ENCODE measurements around the gene PARP3. TPM values are rescaled to one million over a fixed set of nuclear protein-coding genes. Genes with fewer than 3 reads are reported as not detected.
A peak's percentile ranks its signal among the peaks of the same experiment; 100 is the strongest.
"Not testable (repeated sequence)": the region's sequence is repeated elsewhere in the genome, so short reads cannot be mapped to it uniquely, and the experiment has no call there.

PARP3 gene
- 17.0 and 17.5 TPM in 2 replicates for total RNA-seq

DNA sequence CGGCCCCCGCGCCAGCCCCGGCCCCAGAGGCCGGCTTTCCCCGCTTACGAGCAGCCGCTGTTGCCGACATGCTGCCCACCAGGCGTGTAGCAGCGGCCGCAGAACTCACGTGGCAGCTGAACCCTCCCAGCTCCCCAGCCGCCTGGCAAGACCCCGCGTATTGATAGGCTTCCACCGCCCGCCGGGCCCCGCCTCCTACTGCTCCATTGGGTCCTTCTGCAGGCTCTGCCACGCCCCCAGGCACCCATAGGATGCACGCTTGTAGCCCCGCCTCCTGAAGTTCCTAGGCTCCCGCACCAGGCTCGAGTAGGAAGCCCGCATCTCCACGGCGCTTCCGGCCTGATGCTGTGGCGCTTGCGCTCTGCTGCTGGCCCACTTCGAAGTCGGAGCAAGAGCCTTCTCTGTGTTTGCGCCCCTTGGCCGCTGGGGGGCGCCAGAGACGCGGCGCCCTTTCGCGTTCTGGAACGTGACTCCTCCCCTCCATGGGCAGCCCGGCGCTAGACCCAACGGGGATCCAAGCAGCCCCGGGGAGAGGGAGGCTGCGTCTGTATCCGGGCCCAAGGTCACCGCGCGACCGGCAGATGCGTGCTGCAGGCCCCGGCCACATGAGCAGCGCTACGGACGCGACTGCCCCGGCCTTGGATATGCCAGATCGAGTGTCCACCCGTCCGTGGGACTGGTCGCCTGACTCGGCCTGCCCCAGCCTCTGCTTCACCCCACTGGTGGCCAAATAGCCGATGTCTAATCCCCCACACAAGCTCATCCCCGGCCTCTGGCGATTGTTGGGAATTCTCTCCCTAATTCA is at the start of gene PARP3, which contains the start of gene RRP9:
PARP3 (plus strand) TSS at position 566 of the 805 bp plus-strand sequence. CDS start 993 bp downstream, outside the sequence.
RRP9 (minus strand) TSS at position 107 of the 805 bp plus-strand sequence; CDS start at position 70, 37 bp downstream.
- H3K27me3 Mint-ChIP-seq: no peaks in the 10 kb centered on the region
- H3K27ac Mint-ChIP-seq: peak within 1 kb of the TSS; percentile 91
- intact Hi-C loops (cut with micrococcal nuclease): loop anchor here (1.0 to 5.0 kb wide), 11 partner anchors 26 to 440 kb away; partner anchors contain the start of genes ABHD14B, ACY1, DCAF1 and POC1A
- peaks cover 26% of the 10 kb centered on the region for H3K4me1 Mint-ChIP-seq
- H3K9me3 Mint-ChIP-seq: no peaks in the 10 kb centered on the region
- peak within 1 kb of the TSS; percentile 85 for H3K4me3 Mint-ChIP-seq
- peaks cover 26% of the 10 kb centered on the region for H3K36me3 Mint-ChIP-seq (ENCODE audit: low read depth)
- peak; percentile 100 for DNase-seq

DNA sequence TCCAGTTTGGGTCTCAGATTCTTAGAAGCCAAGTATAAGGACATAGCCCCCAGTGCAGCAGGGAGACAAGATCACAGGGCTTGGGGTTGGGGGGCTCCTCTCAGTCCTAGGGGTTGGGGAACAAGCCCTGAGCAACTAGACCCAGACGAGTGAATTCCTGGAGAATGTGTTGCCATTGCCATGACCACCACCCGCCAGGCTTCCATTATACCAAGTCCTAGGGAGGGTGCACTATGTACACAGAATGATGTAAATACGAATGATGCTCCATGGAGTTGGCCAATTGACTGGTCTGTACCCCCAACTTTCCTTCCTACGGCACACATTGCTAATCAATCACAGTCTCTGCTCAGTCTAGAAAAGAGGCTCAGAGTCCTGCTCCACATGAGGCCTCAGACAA is 47.8 kb upstream of the PARP3 start:
- intact Hi-C loops (cut with micrococcal nuclease): no loop called here
- DNase-seq: no peak
- H3K4me1 Mint-ChIP-seq: peaks cover 7% of the 10 kb centered on the region
- H3K4me3 Mint-ChIP-seq: no peak overlapping the region
- no peak overlapping the region for H3K27ac Mint-ChIP-seq
- H3K9me3 Mint-ChIP-seq: no peaks in the 10 kb centered on the region
- no peaks in the 10 kb centered on the region for H3K36me3 Mint-ChIP-seq (ENCODE audit: low read depth)
- H3K27me3 Mint-ChIP-seq: peaks cover 30% of the 10 kb centered on the region

DNA sequence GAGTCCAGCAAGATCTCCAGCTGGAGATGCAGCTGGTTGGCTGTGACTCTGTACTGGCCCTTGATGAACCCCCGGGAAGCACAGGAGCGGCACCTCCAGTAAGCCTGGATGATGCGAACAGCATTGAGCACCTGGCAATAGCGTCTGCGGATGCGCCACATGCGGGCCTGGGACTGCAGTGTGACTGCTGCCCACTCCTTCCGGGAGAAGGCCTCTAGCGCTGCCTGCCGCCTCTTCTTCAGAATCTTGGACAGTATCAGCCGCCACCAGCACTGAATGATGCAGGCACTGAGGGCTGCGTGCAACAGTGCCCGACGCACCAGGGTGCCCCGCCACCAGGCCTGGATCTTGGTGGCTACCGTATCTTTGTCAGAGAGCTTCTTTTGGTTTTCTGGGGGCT is 47.2 kb upstream of the PARP3 start:
- H3K27ac Mint-ChIP-seq: no peak overlapping the region
- intact Hi-C loops (cut with micrococcal nuclease): no loop called here
- no peaks in the 10 kb centered on the region for H3K9me3 Mint-ChIP-seq
- no peak for DNase-seq
- H3K4me3 Mint-ChIP-seq: no peak overlapping the region
- peaks cover 7% of the 10 kb centered on the region for H3K4me1 Mint-ChIP-seq
- H3K36me3 Mint-ChIP-seq (ENCODE audit: low read depth): no peaks in the 10 kb centered on the region
- H3K27me3 Mint-ChIP-seq: peaks cover 31% of the 10 kb centered on the region

DNA sequence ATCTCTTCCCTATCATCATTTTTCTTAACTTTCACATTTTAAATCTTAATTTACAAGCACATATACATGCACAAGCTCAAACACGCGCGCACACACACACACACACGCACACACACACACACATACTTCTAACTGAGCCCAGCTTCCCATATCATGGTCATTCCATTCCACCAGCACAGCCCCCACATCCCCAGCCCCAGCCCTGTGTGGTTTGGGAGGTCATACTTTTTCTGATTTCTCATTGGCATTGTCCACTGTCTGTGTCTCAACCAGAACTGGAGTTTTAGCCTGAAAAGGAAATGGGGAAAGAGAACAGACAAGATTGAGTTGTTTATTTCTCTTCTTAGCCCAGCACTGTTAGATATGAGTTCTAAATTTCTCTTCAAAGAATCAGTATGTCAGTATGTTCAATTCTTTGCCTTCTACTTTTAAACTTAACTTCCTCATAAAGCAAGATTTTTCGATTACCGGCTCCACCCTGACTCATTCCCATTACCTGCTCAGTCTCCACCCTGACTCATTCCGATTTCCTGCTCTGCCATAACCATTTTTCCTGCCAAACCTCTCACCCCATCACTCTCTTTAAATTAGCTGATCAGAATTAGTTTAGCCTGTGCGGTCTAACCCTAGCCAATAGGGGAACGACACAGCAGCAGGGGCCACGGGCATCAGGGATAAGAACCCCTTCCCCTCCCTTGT is 45.4 kb upstream of the PARP3 start:
- no peaks in the 10 kb centered on the region for H3K9me3 Mint-ChIP-seq
- H3K27me3 Mint-ChIP-seq: peaks cover 34% of the 10 kb centered on the region
- H3K4me1 Mint-ChIP-seq: peaks cover 3% of the 10 kb centered on the region
- no peak overlapping the region for H3K4me3 Mint-ChIP-seq
- intact Hi-C loops (cut with micrococcal nuclease): no loop called here
- H3K27ac Mint-ChIP-seq: no peak overlapping the region
- no peak for DNase-seq
- no peaks in the 10 kb centered on the region for H3K36me3 Mint-ChIP-seq (ENCODE audit: low read depth)

DNA sequence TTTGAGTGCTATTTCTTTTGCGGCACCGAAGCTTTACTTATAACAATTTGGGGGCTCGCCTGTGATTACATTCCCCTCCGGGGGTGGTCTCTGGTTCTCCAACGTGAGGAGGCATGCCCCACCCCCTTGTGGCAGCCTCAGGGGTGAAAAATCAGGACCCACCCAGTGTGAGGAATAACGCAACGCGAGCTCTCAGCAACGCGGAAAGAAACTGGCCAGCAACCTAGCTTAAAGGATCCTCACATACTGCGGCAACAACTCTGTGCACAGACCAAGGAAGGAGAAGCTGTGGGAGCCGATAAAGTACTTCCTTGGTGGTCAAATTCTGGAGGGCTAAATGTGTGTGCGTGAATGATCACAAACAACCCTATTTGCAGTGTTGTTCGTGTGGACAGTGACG is 44.8 kb upstream of the PARP3 start:
- H3K9me3 Mint-ChIP-seq: no peaks in the 10 kb centered on the region
- no peak overlapping the region for H3K27ac Mint-ChIP-seq
- no peaks in the 10 kb centered on the region for H3K36me3 Mint-ChIP-seq (ENCODE audit: low read depth)
- H3K27me3 Mint-ChIP-seq: peaks cover 34% of the 10 kb centered on the region
- H3K4me1 Mint-ChIP-seq: no peaks in the 10 kb centered on the region
- no peak for DNase-seq
- H3K4me3 Mint-ChIP-seq: no peak overlapping the region
- intact Hi-C loops (cut with micrococcal nuclease): no loop called here

DNA sequence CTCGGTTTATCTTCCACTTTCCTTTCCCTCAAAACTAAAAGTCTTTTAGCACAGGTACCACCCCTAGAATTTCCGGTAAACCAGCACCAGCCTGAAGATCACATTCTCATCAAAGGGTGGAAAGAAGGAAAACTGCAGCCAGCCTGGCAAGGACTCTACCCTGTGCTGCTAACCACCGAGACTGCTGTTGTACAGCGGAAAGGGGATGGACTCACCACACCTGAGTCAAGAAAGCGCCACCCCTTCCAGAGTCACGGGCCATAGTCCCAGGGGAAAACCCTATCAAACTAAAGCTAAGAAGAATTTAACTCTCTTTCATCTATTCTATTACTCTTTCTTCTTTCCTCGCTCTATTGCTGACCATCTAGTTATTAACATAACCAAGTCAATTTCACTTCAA is 42.1 kb upstream of the PARP3 start:
- H3K9me3 Mint-ChIP-seq; H3K27ac Mint-ChIP-seq; DNase-seq; intact Hi-C loops (cut with micrococcal nuclease); H3K4me3 Mint-ChIP-seq; H3K4me1 Mint-ChIP-seq; H3K36me3 Mint-ChIP-seq (ENCODE audit: low read depth): not testable (repeated sequence)
- H3K27me3 Mint-ChIP-seq: peaks cover 34% of the 10 kb centered on the region

DNA sequence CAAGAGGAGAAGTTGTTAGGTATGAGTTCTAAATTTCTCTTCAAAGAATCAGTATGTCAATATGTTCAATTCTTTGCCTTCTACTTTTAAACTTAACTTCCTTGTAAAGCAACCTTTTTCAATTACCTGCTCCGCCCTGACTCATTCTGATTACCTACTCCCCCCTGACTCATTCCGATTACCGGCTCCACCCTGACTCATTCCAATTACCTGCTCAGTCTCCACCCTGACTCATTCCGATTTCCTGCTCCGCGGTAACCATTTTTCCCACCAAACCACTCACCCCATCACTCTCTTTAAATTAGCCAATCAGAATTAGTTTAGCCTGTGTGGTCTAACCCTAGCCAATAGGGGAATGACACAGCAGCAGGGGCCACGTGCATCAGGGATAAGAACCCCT is 39.8 kb upstream of the PARP3 start:
- DNase-seq; H3K36me3 Mint-ChIP-seq (ENCODE audit: low read depth); intact Hi-C loops (cut with micrococcal nuclease); H3K27ac Mint-ChIP-seq; H3K4me3 Mint-ChIP-seq; H3K9me3 Mint-ChIP-seq; H3K4me1 Mint-ChIP-seq: not testable (repeated sequence)
- H3K27me3 Mint-ChIP-seq: peaks cover 21% of the 10 kb centered on the region

DNA sequence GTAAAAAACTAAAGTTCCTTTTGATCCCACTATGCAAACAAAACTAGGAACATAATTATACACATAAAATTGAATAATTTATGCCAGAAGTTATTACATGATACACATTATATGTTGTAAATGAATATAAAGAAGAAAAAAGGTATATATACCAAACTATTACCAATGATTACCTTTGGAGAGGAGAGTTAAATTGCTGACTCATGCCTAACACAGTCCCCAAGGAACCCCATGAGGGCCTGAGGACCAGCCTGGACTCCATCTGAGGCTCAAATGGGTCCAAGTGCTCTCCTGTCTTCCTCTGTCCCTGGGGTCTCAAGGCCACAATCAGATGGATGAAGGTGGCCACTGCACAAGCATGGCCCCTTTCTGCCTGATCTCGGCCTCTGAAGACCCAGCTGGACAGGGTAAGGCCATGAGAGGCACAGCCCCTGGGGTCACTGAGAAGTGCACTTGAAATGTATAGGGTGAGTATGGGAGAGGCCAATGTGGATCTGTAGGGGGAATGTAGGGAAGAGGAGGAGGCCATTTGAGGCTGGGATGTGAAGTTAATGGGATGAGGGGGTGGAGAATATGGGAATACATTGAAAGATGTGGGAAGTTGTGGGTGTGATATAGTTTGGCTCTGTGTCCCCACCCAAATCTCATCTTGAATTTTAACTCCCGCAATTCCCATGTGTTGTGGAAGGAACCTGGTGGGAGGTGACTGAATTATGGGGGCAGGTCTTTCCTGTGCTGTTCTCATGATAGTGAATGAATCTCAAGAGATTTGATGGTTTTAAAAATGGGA is 37.9 kb upstream of the PARP3 start:
- peaks cover 10% of the 10 kb centered on the region for H3K9me3 Mint-ChIP-seq
- H3K4me1 Mint-ChIP-seq: no peaks in the 10 kb centered on the region
- DNase-seq: no peak
- H3K27me3 Mint-ChIP-seq: peaks cover 9% of the 10 kb centered on the region
- H3K4me3 Mint-ChIP-seq: no peak overlapping the region
- intact Hi-C loops (cut with micrococcal nuclease): no loop called here
- no peak overlapping the region for H3K27ac Mint-ChIP-seq
- H3K36me3 Mint-ChIP-seq (ENCODE audit: low read depth): no peaks in the 10 kb centered on the region

DNA sequence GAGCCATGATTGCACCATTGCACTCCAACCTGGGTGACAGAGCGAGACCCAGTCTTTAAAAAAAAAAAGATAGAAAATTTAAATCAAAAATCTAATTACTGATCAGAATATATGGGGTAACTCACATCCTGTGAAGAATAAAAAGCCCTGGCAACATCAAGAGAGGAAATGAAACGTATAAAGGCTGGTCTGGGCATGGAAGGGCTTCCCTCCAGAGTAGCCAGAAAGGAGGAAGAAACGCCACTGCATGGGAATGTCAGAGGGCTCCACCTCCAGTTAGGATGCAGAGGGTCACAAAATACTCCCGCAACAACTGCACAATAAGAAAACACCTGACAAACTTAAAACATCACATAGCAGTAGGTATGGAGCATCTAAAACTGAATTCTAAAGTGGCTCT is 34.1 kb upstream of the PARP3 start:
- H3K4me1 Mint-ChIP-seq: no peaks in the 10 kb centered on the region
- H3K4me3 Mint-ChIP-seq: no peak overlapping the region
- no peaks in the 10 kb centered on the region for H3K27me3 Mint-ChIP-seq
- intact Hi-C loops (cut with micrococcal nuclease): no loop called here
- no peak overlapping the region for H3K27ac Mint-ChIP-seq
- DNase-seq: no peak
- H3K36me3 Mint-ChIP-seq (ENCODE audit: low read depth): no peaks in the 10 kb centered on the region
- peaks cover 10% of the 10 kb centered on the region for H3K9me3 Mint-ChIP-seq

DNA sequence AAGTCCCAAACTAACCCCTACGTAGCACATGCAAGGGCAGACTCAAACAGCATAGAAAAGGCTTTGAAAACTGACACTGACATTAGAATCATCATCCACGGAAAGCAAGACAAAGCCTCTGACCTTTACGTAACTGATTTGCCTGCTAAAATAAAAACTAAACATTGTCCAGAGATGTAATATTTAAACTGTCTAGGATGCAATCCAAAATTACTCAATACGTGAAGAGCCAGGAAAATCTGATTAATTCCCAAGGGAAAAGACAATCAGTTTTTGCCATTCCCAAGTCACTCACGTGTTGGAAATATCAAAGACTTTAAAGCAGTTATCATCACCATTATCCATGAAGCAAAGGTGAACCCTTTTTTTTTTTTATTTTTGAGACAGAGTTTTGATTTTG is 25.7 kb upstream of the PARP3 start:
- Mint-ChIP-seq H3K4me3 (no peak overlapping the region), H3K4me1 (no peaks in the 10 kb centered on the region), H3K36me3 (ENCODE audit: low read depth) (no peaks in the 10 kb centered on the region), H3K27me3 (peaks cover 14% of the 10 kb centered on the region), H3K9me3 (no peaks in the 10 kb centered on the region), H3K27ac (no peak overlapping the region)
- DNase-seq: no peak
- intact Hi-C loops (cut with micrococcal nuclease): no loop called here

DNA sequence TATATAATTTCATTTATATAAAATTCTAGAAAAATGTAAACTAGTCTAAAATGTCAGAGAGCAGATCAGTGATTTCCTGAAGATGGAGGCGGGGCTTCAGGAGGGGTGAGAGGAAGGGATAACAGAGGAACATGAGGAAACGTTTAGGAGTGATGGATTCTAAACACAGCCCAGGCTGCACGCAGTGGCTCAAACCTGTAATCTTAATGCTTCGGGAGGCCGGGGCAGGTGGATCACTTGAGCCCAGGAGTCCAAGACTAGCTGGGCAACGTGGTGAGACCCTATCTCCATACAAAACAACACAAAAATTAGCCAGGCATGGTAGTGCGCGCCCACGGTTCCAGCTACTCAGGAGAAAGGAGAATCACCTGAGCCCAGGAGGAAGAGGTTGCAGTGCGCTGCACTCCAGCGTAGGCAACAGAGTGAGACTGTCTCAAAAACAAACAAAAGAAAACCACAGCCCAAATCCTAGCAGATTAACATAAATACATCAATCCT is 21.0 kb upstream of the PARP3 start:
- Mint-ChIP-seq H3K9me3 (no peaks in the 10 kb centered on the region), H3K36me3 (ENCODE audit: low read depth) (no peaks in the 10 kb centered on the region), H3K27ac (no peak overlapping the region), H3K27me3 (peaks cover 15% of the 10 kb centered on the region), H3K4me3 (no peak overlapping the region), H3K4me1 (no peaks in the 10 kb centered on the region)
- intact Hi-C loops (cut with micrococcal nuclease): no loop called here
- no peak for DNase-seq

DNA sequence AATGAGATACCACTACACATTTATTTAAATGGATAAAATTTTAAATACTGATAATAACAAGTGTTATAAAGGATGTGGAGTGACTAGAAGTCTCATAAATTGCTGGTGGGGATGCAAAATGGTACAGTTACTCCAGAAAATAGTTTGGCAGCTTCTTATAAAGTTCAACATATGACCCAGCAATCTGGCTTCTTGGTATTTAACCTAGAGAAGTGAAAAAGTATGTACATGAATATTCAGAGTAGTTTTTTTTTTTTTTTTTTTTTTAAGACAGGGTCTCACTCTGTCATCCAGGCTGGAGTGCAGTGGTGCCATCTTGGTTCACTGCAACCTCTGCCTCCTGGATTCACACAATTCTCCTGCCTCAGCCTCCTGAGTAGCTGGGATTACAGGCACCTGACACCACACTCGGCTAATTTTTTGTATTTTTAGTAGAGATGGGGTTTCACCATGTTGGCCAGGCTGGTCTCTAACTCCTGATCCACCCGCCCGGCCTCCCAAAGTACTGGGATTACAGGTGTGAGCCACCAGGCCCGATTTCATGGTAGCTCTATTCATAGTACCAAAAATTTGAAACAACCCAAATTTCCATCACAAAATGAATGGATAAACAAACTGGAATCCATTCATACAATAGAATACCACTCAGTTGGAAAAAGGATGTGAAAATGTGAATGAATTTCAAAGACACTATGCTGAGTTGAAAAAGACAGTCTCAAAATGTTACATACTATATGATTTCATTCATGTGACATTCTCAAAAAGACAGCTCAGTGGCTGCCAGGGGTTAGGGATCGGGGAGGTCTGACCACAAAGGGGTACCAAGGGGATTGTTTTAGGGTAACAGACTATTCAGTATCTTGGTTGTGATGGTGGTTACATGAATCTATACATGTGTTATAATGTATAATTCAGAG is 14.8 kb upstream of the PARP3 start:
- no peak for DNase-seq
- H3K4me3 Mint-ChIP-seq: no peak overlapping the region
- H3K27ac Mint-ChIP-seq: no peak overlapping the region
- H3K9me3 Mint-ChIP-seq: no peaks in the 10 kb centered on the region
- no peaks in the 10 kb centered on the region for H3K27me3 Mint-ChIP-seq
- H3K4me1 Mint-ChIP-seq: no peaks in the 10 kb centered on the region
- H3K36me3 Mint-ChIP-seq (ENCODE audit: low read depth): peaks cover 6% of the 10 kb centered on the region
- intact Hi-C loops (cut with micrococcal nuclease): no loop called here

DNA sequence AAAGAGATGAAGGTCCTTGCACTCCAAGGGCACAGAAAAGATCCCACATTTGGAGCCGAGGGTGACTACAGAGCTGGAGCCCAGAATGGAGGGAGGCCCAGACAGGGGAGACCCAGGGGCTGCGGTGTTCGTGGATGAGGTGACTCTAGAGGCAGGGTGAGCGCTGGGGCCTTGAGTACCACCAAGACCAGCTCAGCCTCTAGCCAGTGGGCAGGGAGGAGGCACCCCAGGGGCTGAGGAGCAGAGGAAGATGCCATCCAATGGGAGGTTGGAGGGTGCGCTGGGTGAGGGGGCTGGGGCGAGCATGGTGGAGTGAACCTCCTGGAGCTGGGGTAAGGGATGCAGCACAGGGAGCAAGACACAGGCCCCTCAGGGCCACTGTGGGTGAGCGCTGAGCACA is 13.7 kb upstream of the PARP3 start:
- H3K4me1 Mint-ChIP-seq: no peaks in the 10 kb centered on the region
- no peak overlapping the region for H3K27ac Mint-ChIP-seq
- DNase-seq: no peak
- H3K9me3 Mint-ChIP-seq: no peaks in the 10 kb centered on the region
- H3K36me3 Mint-ChIP-seq (ENCODE audit: low read depth): peaks cover 11% of the 10 kb centered on the region
- no peaks in the 10 kb centered on the region for H3K27me3 Mint-ChIP-seq
- intact Hi-C loops (cut with micrococcal nuclease): no loop called here
- H3K4me3 Mint-ChIP-seq: no peak overlapping the region
